Endothelial cell of umbilical vein (primary cell): ENCODE results near the gene GALNT8. TPM values are rescaled to one million over a fixed set of nuclear protein-coding genes. Genes with fewer than 3 reads are reported as not detected.

ENCODE experiments used
- BruUV-seq: library from RNA; stranded (reverse); fragments of 400-500 nt; replicated peaks from 2 replicates; lab custom pipeline; 2021; lab: Mats Ljungman, UMichigan
- CTCF ChIA-PET: fragments of 300-600, 350-600 bp; sonication (Branson Sonifier 250); formaldehyde crosslinking; loops from one replicate; lab custom pipeline; 2021; ENCODE audit warnings: antibody characterized with exemption, inconsistent platforms; lab: Charles Lee
- POLR2A ChIA-PET: fragments of 300-600, 350-600 bp; sonication (Branson Sonifier 250); formaldehyde crosslinking; loops from one replicate; lab custom pipeline; 2021; ENCODE audit warnings: antibody characterized with exemption, inconsistent platforms; lab: Charles Lee
- DNase-seq: peaks from one replicate; pipeline ENCODE4 v3.0.0-alpha.2; 2011; ENCODE audit warnings: low read depth, low spot score
- FAIRE-seq: peaks from 2 replicates; lab custom pipeline; 2011; peaks lifted over from hg19 to GRCh38; lab: Jason Lieb, UNC
- H2AFZ ChIP-seq: 2 replicates; pipeline ENCODE4 v1.6.0; 2012; ENCODE audit warnings: low read depth, low read length, control low read depth, inconsistent platforms
- H3K27ac ChIP-seq: 2 replicates; pipeline ENCODE4 v1.5.1; 2011; ENCODE audit warnings: low read depth, mild to moderate bottlenecking, control low read depth, low read length, moderate library complexity; ENCODE audit not compliant: insufficient read depth
- H3K27me3 ChIP-seq, 2 experiments: 2 replicates each; pipeline versions ENCODE4 v1.6.0 to v1.6.1; 2011; ENCODE audit warnings: low read length in 2 of 2, mixed read lengths in 1 of 2; ENCODE audit not compliant: control insufficient read depth in 2 of 2, insufficient read depth in 2 of 2
- H3K36me3 ChIP-seq, 2 experiments: 2 replicates in 1 of 2; 3 replicates in 1 of 2; pipeline ENCODE4 v1.5.1; 2011; ENCODE audit warnings: low read length in 2 of 2, mild to moderate bottlenecking in 1 of 2, moderate library complexity in 1 of 2; ENCODE audit not compliant: control insufficient read depth in 2 of 2, insufficient read depth in 2 of 2; ENCODE audit errors: extremely low read depth in 1 of 2
- H3K4me1 ChIP-seq: 3 replicates; pipeline ENCODE4 v1.5.1; 2011; ENCODE audit warnings: mild to moderate bottlenecking, low read length; ENCODE audit not compliant: control insufficient read depth, insufficient read depth; ENCODE audit errors: extremely low read depth
- H3K4me2 ChIP-seq: 2 replicates; pipeline ENCODE4 v1.6.1; 2011; ENCODE audit warnings: low read length, control low read depth, mixed read lengths; ENCODE audit not compliant: insufficient read depth
- H3K4me3 ChIP-seq, 3 experiments: fragments of 200-600 bp in 1 of 3; sonication (generic), shearing (Covaris generic) in 1 of 3; replicated peaks in 1 of 3; 2 replicates each; pipeline ENCODE4 v1.5.1; 2011 to 2016; ENCODE audit warnings: control low read depth in 3 of 3, low read length in 3 of 3, mild to moderate bottlenecking in 2 of 3, inconsistent platforms in 1 of 3, low read depth in 1 of 3, moderate library complexity in 1 of 3; ENCODE audit not compliant: insufficient read depth in 1 of 3
- H3K79me2 ChIP-seq: 2 replicates; pipeline ENCODE4 v1.6.0; 2012; ENCODE audit warnings: low read length, inconsistent platforms; ENCODE audit not compliant: control insufficient read depth, insufficient read depth
- H3K9ac ChIP-seq: replicated peaks from 2 replicates; pipeline ENCODE3; 2011; ENCODE audit warnings: low read length, control low read depth; ENCODE audit not compliant: insufficient read depth; ENCODE audit errors: extremely low read depth
- H3K9me1 ChIP-seq: replicated peaks from 3 replicates; pipeline ENCODE4 v1.6.0; 2011; ENCODE audit warnings: mild to moderate bottlenecking, low read length; ENCODE audit not compliant: control insufficient read depth, insufficient read depth; ENCODE audit errors: extremely low read depth
- H3K9me3 ChIP-seq: replicated peaks from 2 replicates; pipeline ENCODE4 v1.5.1; 2012; ENCODE audit warnings: low read length, inconsistent platforms; ENCODE audit not compliant: control insufficient read depth, insufficient read depth
- H4K20me1 ChIP-seq: replicated peaks from 2 replicates; pipeline ENCODE3; 2011; ENCODE audit warnings: mild to moderate bottlenecking, low read length; ENCODE audit not compliant: control insufficient read depth, insufficient read depth; ENCODE audit errors: extremely low read depth
- EZH2 ChIP-seq: IDR thresholded peaks from 2 replicates; pipeline ENCODE4 v1.6.1; 2012; ENCODE audit warnings: borderline replicate concordance, low read depth, mild to moderate bottlenecking, moderate library complexity, low read length, inconsistent platforms; ENCODE audit not compliant: severe bottlenecking
- FOS ChIP-seq: IDR thresholded peaks from 2 replicates; pipeline ENCODE4 v1.6.1; 2011; ENCODE audit warnings: mild to moderate bottlenecking, low read length, moderate library complexity, borderline replicate concordance; ENCODE audit not compliant: insufficient read depth
- GATA2 ChIP-seq: IDR thresholded peaks from 2 replicates; pipeline ENCODE4 v1.7.0; 2011; ENCODE audit warnings: low read depth, mild to moderate bottlenecking, moderate library complexity, mixed read lengths, low read length; ENCODE audit not compliant: insufficient read length, insufficient read depth
- JUN ChIP-seq: IDR thresholded peaks from 2 replicates; pipeline ENCODE4 v1.6.1; 2011; ENCODE audit warnings: borderline replicate concordance, low read depth; ENCODE audit not compliant: insufficient read length, insufficient read depth
- MYC ChIP-seq: IDR thresholded peaks from one replicate; pipeline ENCODE4 v1.6.1; 2011; ENCODE audit warnings: mild to moderate bottlenecking, low read depth, low read length
- POLR2A ChIP-seq: IDR thresholded peaks from 2 replicates; pipeline ENCODE4 v1.6.1; 2012; ENCODE audit warnings: low read depth, mild to moderate bottlenecking, control low read depth, low read length
- POLR2AphosphoS5 ChIP-seq: IDR thresholded peaks from 2 replicates; pipeline ENCODE4 v1.6.1; 2012; ENCODE audit warnings: low read depth, mild to moderate bottlenecking, control low read depth, low read length, moderate library complexity; ENCODE audit not compliant: insufficient read depth
- dilution Hi-C: fragments of 300-500 bp; cut with MboI; formaldehyde crosslinking; loops from one replicate; pipeline ENCODE4 v1.15.0; 2019; ENCODE audit warnings: low sequenced_read_pairs; ENCODE audit not compliant: extremely low pct_ligation_motif_present
- intact Hi-C: fragments of 100-400 bp; cut with micrococcal nuclease; formaldehyde crosslinking; loops from one replicate; pipeline ENCODE4 v1.10.0; 2022
- polyA plus RNA-seq, 4 experiments: library from polyadenylated mRNA; depleted of rRNA in 3 of 4; stranded (reverse) in 3 of 4; unstranded in 1 of 4; fragments of >200 nt; gene quantifications; 2 replicates each; pipeline versions ENCODE4 v1.2.1 to v1.2.3, GENCODE V29; 2011 to 2012; ENCODE audit warnings: missing spikeins in 1 of 4
- total RNA-seq: library from RNA; stranded (reverse); gene quantifications from 2 replicates; pipeline ENCODE4 v1.2.3, GENCODE V29; 2021
- TF ChIP-seq, protein P1 (sequence below), 2 donors: IDR thresholded peaks; 1 replicate in 1 of 2; 2 replicates in 1 of 2; pipeline ENCODE4 v1.5.1; 2011; ENCODE audit warnings: low read length in 2 of 2, mild to moderate bottlenecking in 2 of 2, moderate library complexity in 2 of 2, control low read depth in 1 of 2, inconsistent platforms in 1 of 2, low read depth in 1 of 2; ENCODE audit not compliant: insufficient read depth in 1 of 2; ENCODE audit errors: extremely low read depth in 1 of 2
- TF ChIP-seq, protein P2 (sequence below): IDR thresholded peaks from 2 replicates; pipeline ENCODE4 v1.6.1; 2011; ENCODE audit not compliant: insufficient read depth, insufficient read length

Gene GALNT8
- total and polyA plus RNA-seq, 2 donors (not counting 3 experiments of a cell fraction or from before 2014, with no cell fraction given): 0.03 to 0.09 TPM

DNA sequence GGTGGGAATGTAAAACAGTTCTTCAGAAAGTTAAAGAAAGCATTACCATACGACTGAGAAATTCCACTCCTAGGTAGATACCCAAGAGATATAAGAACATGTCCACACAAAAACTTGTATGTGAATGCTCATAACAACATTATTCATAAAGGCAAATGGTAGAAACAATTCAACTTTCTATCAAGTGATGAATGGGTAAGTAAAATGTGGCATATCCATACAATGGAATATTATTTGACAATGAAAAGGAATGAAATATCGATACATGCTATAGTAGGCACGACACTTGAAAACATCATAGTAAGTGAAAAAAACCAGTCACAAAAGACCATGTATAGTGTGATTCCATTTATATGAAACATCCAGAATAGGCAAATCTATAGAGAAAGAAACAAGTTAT lies 71.3 kb downstream of the GALNT8 start:
- CTCF ChIA-PET: no interaction called here
- H3K9me3 ChIP-seq: no peaks in the 10 kb centered on the region
- POLR2A ChIA-PET: no interaction called here
- H3K27me3 ChIP-seq: peaks cover 0 to 3% of the 10 kb centered on the region in 2 experiments
- intact Hi-C loops (no loop called here), dilution Hi-C loops (no loop called here)
- no peaks in the 10 kb centered on the region for H3K4me1 ChIP-seq
- no peak overlapping the region for H3K9ac ChIP-seq
- H3K9me1 ChIP-seq: no peaks in the 10 kb centered on the region
- FAIRE-seq (no peak), DNase-seq (no peak)
- H2AFZ ChIP-seq: no peak overlapping the region
- H3K4me3 ChIP-seq: no peak overlapping the region
- TF ChIP-seq, protein P1, sequence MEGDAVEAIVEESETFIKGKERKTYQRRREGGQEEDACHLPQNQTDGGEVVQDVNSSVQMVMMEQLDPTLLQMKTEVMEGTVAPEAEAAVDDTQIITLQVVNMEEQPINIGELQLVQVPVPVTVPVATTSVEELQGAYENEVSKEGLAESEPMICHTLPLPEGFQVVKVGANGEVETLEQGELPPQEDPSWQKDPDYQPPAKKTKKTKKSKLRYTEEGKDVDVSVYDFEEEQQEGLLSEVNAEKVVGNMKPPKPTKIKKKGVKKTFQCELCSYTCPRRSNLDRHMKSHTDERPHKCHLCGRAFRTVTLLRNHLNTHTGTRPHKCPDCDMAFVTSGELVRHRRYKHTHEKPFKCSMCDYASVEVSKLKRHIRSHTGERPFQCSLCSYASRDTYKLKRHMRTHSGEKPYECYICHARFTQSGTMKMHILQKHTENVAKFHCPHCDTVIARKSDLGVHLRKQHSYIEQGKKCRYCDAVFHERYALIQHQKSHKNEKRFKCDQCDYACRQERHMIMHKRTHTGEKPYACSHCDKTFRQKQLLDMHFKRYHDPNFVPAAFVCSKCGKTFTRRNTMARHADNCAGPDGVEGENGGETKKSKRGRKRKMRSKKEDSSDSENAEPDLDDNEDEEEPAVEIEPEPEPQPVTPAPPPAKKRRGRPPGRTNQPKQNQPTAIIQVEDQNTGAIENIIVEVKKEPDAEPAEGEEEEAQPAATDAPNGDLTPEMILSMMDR (IDR thresholded peaks at IDR 0.05; ENCODE audit: extremely low read depth in 1 of 2, insufficient read depth in 1 of 2, low read depth in 1 of 2, low read length in 2 of 2): no peak
- TF ChIP-seq JUN (no peak), POLR2AphosphoS5 (no peak), EZH2 (no peak), GATA2 (no peak), FOS (no peak), POLR2A (no peak), MYC (no peak)
- TF ChIP-seq, protein P2, sequence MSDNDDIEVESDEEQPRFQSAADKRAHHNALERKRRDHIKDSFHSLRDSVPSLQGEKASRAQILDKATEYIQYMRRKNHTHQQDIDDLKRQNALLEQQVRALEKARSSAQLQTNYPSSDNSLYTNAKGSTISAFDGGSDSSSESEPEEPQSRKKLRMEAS: no peak
- H3K4me2 ChIP-seq: no peak overlapping the region
- no peaks in the 10 kb centered on the region for H3K79me2 ChIP-seq
- no peaks in the 10 kb centered on the region for H3K36me3 ChIP-seq
- no peak overlapping the region for H3K27ac ChIP-seq
- H4K20me1 ChIP-seq: no peaks in the 10 kb centered on the region
- BruUV-seq: no TSS peak
